Mucosa of descending colon (tissue), 3 donors: ENCODE results near the gene CMTR1. TPM values are rescaled to one million over a fixed set of nuclear protein-coding genes. Genes with fewer than 3 reads are reported as not detected.

Experiments used
- ATAC-seq: fragments of 200-7000 bp; cut with Tn5 transposase; one replicate; pipeline ENCODE4 v1.9.1; 2020; ENCODE audit warnings: mild to moderate bottlenecking, moderate library complexity
- DNase-seq, 3 donors: peaks; one replicate each; pipeline ENCODE4 v3.0.0-alpha.2; 2020
- H3K36me3 ChIP-seq: fragments of 200-600 bp; one replicate; pipeline ENCODE4 v1.8.0; 2021; ENCODE audit warnings: low read depth, mild to moderate bottlenecking
- H3K4me1 ChIP-seq: fragments of 200-600 bp; one replicate; pipeline ENCODE4 v1.8.0; 2021; ENCODE audit warnings: low read depth, mild to moderate bottlenecking
- H3K4me3 ChIP-seq: fragments of 200-600 bp; one replicate; pipeline ENCODE4 v1.8.0; 2021; ENCODE audit warnings: mild to moderate bottlenecking
- H3K9me3 ChIP-seq: fragments of 200-600 bp; one replicate; pipeline ENCODE4 v1.8.0; 2021; ENCODE audit warnings: mild to moderate bottlenecking
- intact Hi-C, 2 donors: fragments of 100-400 bp; cut with DNase I in 1 of 2; cut with micrococcal nuclease in 1 of 2; formaldehyde crosslinking; loops; one replicate each; pipeline versions ENCODE4 v1.11.0 to v1.11.1; 2022; cut with DNase I, micrococcal nuclease
- total RNA-seq, 3 donors: library from RNA; stranded (reverse); fragmentation: NEBNext Ultra II Directional in 2 of 3; extraction: Animal tissue kit (Norgen Biotek cat#: 25700) in 2 of 3; gene quantifications; one replicate each; pipeline versions ENCODE4 v1.2.1 to v1.2.4, GENCODE V29; 2021 to 2023
- TF ChIP-seq, protein P1 (sequence below): fragments of 200-600 bp; IDR thresholded peaks from one replicate; pipeline ENCODE4 v1.8.0; 2022; ENCODE audit warnings: antibody characterized with exemption, mild to moderate bottlenecking
- donor health status: DM: no; HTN: no; CAD: no; lungs with moderate emphysema.
- donor health status: DM: no; HTN: no; CAD: no.
- donor health status: DM: no; HTN: yes; CAD: no.

CMTR1 gene
- total RNA-seq, 3 donors from 2014 or later = 26.1 to 49.8 (median 27.5) TPM

DNA sequence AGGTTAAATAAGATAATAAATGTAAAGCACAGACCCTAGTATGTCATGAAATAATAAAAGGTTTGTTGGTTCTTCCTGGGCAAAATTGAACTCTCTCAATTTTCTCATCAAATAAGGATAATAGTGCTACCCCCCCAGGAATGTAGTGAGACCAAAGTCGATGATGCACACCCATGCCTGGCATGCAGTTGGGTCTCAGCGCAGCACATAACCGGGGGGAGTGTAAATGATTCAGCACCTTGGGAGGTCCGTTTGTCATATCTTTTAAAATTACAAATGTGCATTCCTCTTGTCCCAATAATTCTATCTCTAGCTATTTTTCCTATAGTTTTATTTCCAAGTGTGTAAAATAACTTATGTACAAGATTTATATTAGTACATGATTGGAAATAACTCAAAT lies 98.0 kb downstream of the CMTR1 start:
- Histone ChIP-seq H3K4me3 (no peak overlapping the region), H3K9me3 (no peaks in the 10 kb centered on the region), H3K36me3 (no peaks in the 10 kb centered on the region), H3K4me1 (peaks cover 2% of the 10 kb centered on the region)
- DNase-seq = no peak
- ATAC-seq = no peak
- intact Hi-C loops = no loop called here
- TF ChIP-seq, protein P1, sequence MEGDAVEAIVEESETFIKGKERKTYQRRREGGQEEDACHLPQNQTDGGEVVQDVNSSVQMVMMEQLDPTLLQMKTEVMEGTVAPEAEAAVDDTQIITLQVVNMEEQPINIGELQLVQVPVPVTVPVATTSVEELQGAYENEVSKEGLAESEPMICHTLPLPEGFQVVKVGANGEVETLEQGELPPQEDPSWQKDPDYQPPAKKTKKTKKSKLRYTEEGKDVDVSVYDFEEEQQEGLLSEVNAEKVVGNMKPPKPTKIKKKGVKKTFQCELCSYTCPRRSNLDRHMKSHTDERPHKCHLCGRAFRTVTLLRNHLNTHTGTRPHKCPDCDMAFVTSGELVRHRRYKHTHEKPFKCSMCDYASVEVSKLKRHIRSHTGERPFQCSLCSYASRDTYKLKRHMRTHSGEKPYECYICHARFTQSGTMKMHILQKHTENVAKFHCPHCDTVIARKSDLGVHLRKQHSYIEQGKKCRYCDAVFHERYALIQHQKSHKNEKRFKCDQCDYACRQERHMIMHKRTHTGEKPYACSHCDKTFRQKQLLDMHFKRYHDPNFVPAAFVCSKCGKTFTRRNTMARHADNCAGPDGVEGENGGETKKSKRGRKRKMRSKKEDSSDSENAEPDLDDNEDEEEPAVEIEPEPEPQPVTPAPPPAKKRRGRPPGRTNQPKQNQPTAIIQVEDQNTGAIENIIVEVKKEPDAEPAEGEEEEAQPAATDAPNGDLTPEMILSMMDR = no peak

Other genes with a start within 250 kb of the CMTR1 start
- gene TBC1D22B, start 175.4 kb upstream of the CMTR1 start, total RNA-seq = 10 to 100 TPM; 12.9 to 15.5 (median 14.8) TPM
- 1 to 10 TPM in 2 of 3 donors, under 1 TPM in 1; 0.96 to 1.6 (median 1.5) TPM for gene TMEM217, start 175.1 kb upstream of the CMTR1 start, total RNA-seq
- 10 to 100 TPM; 11.2 to 16.3 (median 11.4) TPM for gene RNF8, start 79.2 kb upstream of the CMTR1 start, total RNA-seq
- 10 to 100 TPM in 2 of 3 donors, 1 to 10 TPM in 1; 5.4 to 13.4 (median 12.1) TPM for gene CCDC167, start 66.7 kb downstream of the CMTR1 start, total RNA-seq